SKM-1 treated with dmso at 0.1 percent for 144 hours (cell line): ENCODE results near the gene BIN1.

Experiments
- DNase-seq: peaks from one replicate; lab custom pipeline; 2025; ENCODE audit not compliant: unreplicated experiment; lab: John Stamatoyannopoulos, UW

BIN1 gene

DNA sequence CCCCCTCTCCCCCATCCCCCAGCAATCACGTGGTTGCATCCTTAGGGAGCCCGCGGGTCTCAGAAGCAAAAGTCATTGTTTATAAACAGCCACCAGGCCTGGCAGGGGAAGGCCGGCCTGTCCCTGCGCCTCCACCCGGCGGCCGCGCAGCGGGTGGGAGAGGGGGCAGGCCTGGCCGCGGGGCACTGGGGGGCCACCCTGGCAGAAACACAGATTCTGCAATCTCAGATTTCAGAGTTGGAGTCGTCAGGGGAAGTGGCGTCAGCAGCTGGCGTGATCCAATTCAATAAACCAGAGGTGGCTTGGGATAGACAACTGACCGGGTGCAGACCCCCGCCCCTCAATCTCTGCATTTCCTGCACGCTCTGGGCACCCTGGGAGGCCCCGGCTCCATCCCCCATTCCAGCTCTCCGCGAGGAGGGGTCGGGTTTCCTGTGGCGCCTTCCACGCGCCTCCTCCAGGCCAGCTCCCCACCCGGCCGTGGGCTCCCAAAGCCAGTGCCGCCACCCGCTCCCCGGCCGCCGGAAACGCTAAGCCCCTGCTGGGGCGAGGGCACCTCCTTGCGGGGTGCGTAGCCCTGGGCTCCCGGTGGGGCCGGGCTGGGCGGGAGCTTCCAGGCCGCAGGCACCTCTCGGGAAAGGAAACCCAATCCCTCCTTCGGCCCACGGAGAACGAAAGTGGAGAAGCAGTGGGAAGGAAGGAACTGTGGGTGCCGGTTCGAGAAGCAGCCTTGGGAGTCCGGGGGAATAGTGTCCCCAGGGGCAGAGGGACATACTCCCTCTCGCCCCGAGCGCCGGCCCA, 1.1 kb downstream of the BIN1 start:
- DNase-seq: peak; percentile 12

GRCh38 chr2:127104881-127105655, 1.9 kb downstream of the BIN1 start:
- DNase-seq: no peak

- DNase-seq: no peak
Measured at GRCh38 chr2:127104166-127104660, 2.7 kb downstream of the BIN1 start.

DNA sequence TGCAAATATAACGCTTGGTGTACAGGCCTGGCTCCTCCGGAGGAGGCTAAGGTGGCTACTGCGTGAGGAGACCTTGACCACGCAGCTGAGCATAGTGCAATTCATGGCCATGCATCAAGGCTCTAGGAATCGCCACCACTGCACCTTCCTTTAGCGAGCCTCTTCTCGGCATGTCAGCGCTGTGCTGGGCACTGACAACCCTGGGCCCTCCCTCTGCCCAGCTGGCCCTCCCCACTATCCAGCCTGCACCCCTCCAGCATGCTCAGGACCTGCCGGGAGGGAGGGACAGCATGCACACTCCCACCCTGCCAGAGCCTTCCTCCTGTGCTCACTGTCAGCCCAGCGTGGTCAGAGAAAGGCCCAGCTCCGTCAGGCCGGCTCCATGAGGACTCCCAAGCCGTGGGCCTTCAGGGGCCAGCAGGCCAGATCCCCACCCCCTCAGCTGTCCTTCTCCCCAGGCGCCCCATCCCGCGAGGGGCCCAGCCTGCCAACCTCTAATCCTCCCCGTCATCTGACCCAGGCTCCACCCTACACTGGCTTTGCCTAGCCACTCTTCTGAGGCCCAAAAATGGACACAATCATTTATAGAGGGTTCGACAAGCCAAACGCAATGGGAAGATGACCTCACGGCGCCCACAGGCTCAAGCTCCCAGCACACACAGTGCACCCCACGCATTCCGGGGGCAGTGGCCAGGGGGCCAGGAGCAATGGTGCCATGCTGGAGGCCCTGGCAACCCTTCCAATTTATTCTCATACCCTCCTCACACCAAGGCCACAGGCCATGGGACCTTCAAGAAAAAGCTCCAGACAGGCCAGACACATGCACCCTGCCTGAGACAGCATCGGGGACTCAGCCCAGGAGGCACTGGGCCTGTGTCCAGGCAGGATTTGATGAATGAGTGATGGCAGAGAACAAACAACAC, 3.5 kb downstream of the BIN1 start:
- no peak for DNase-seq

GRCh38 chr2:127102521-127103242, 4.3 kb downstream of the BIN1 start:
- no peak for DNase-seq

DNA sequence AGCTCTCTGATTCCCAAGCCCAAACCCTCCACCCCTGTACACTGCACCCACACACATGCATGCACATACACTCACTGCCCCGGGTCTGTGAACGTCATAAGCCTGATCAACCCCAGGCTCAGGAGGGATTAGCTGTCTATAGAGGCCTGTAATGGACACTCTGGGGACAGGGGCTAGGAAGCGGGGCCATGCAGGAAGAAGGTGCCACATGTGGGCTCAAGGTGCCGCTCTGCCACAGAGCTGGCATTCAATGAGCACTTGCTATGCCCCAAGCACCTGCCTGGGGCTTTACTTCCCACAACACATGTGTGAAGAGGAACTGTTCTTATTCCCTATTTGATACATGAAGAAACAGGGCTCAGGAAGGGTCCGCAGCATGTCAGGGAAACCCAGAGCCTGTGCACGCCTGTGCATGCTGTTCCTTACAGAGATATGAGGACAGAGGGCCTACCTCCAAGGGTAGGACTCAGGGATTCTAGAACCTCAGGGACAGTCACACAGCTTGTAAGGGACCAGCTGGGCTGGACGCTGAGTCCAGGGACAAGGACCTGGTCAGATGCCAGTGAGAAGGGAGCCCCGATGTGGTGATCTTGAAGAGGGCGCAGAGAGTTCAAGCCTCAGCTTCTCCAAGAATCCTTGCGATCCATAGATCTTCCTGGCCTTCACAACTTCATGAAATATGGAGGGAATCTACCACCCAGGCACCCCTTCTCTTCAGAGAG, 5.0 kb downstream of the BIN1 start:
- DNase-seq: no peak

DNA sequence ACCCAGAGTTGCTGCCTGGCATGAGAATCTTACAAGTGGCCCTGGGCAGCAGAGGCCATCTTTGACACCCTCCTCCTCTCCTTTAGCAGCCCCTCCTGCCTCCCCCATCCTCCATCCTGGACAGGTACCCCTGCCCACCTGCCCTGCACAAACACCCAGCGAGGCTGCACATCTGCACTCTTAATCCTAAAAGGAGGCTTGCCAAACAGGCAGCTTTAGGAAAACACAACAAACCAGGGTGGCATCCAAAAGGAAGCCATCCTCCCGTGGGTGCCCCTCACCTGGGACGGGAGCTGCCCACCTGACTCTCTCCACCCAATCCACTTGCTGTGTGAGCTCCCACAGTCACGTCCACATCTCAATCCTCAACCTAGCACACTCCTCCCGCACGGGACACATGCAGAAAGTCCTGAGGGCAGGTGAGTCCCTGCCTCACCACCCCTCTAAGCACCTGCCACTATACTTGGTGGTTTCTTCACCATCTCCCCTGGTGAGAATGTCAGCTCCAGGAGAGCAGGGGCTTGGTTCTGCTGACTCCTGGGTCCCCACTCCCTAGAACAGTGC, 5.8 kb downstream of the BIN1 start:
- no peak for DNase-seq

DNA sequence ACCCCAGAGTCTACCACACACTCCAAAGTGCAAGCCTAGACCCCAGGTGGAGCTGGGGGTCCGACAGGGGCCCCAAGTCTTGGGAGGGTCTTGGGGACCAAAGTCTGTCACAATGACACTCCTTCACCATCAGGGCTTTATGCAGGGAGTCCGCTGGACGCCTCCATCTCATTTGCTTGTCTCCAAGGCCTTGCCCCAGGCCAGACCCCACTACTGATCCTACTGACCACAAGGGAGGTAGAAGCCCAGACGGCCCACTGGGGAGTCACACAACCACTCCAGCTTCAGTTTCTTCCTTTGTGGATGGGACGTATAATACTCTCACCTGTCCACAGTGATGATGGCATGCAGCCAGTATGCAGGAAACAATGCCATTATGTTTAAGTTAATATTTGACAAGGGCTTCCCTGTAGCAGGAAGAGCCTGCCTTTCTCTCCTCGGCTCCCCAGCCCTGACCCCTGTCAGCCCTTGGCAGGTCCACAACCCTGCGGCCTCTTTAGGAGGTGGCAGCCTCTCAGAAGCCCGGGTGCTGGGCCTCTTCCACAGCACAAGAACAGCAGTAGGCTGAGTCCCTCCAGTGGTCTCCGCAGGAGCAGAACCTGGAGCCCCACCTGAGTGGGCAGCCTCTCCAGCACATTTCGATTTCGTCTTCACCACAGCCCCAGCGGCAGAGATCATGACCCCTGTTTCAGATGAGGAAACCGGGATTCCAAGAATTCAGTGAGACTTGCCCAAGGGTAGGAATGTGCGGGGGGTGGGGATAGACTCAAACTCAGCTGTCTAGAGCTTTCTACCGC, 6.5 kb downstream of the BIN1 start:
- DNase-seq: no peak

GRCh38 chr2:127098711-127099110, 8.2 kb downstream of the BIN1 start:
- DNase-seq: no peak

- DNase-seq: no peak
Measured at GRCh38 chr2:127097841-127098651, 8.9 kb downstream of the BIN1 start.

GRCh38 chr2:127097471-127097765, 9.5 kb downstream of the BIN1 start:
- DNase-seq: no peak

DNA sequence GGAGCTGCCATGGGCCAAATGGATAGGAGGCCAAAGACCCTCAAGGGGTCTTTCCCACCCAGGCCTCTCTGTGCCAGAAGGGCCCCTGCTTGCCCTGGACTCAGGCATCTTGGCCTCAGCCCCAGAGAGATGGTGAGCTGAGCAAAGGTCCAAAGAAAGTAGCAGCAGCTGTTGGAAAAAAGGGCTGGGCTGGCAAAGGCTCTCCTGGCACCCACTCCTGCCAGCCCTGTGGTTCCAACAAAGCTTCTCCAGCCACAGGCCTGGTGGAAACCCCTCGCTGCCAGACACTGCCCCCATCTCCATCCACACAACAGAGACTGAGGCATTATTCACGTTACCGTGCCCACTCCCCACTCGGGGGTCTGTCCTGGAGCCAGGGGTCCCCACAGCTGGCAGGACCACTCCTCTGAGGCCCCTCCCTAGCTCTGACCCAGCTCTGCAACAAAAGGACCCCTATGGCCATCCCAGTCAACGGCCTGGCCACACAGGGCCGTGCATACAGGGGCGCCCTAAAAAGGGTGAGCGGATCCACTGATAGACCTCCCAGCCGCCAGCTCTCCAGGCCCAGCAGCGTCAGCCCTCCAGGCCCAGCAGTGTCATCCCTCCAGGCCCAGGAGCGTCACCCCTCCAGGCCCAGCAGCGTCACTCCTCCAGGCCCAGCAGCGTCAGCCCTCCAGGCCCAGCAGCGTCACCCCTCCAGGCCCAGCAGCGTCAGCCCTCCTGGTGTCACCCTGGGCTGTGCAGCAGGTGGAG, 10.1 kb downstream of the BIN1 start:
- DNase-seq: no peak

GRCh38 chr2:127096280-127096679, 10.7 kb downstream of the BIN1 start:
- no peak for DNase-seq

- DNase-seq: no peak
Measured at GRCh38 chr2:127095784-127096183, 11.2 kb downstream of the BIN1 start.

DNA sequence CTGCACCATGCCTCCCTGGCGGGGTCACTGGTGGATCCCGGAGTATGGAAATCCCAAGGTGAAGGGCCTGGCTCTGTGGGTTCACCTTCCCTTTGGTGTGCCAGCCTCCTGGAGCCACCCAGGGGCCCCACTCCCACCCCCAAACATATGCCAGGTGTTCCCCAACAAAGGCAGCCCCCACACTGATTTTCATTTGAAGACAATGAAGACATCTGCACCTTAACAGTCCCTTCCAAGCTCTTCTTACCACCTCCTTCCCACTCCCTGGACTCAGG, 11.7 kb downstream of the BIN1 start:
- DNase-seq: no peak

DNA sequence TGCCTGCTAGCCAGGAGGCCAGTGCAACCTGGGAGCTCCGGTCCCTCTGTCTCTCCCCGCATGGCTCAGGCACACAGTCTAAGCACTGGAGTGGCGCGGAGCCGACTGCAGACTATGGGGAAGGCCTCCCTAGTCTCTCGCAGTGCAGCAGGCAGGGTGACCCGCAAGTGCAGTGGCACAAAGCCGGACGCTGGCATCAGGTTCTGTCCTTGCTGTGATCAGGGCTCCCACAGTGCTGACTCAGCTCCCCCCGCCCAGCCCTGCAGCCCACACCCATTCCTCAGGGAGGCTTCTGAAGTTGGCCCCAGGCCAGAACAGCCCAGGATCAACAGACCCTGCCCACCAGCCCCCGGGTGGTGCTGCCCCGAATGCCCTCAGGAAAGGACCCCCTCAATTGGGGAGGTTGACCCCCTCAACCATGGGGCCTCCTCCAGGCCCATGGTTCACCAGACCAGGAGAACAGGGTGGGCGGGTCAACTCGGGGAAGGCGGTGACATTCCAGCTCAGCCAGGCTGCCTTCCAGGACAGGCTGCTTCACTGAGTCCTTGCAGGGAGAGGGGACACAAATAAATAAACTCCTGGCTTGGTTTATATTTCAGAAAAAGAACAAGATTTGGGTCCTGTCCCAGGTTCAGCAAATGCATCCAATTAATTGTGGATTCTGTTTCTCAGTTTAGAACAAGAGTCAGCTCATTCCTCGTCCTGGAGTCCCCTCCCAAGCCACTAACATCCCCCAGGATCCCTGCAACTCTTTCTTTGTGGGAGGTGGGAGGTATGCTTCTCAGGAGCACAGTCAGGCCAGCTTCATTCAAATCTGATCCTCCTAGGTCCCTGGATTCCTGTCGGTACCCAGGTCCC, 12.2 kb downstream of the BIN1 start:
- no peak for DNase-seq
